GM18907 (cell line): Measurements from ENCODE around the gene CYB5RL.
"Not testable (repeated sequence)": the region's sequence is repeated elsewhere in the genome, so short reads cannot be mapped to it uniquely, and the experiment has no call there.

Experiments
- ATAC-seq: cut with Tn5 transposase; IDR thresholded peaks from one replicate; pipeline ENCODE4 v1.9.1; 2021; ENCODE audit warnings: mild to moderate bottlenecking, moderate library complexity; ENCODE audit not compliant: unreplicated experiment

The CYB5RL gene

GRCh38 chr1:54227091-54227602, 27.3 kb upstream of the CYB5RL start:
- no peak for ATAC-seq

GRCh38 chr1:54225986-54226559, 26.2 kb upstream of the CYB5RL start:
- no peak for ATAC-seq

- ATAC-seq = no peak
These were observed 25.5 kb upstream of the CYB5RL start for GRCh38 chr1:54225378-54225777.

- ATAC-seq = no peak
These were observed 24.4 kb upstream of the CYB5RL start for GRCh38 chr1:54224233-54224632.

GRCh38 chr1:54223441-54224202, 23.8 kb upstream of the CYB5RL start:
- ATAC-seq = no peak

GRCh38 chr1:54222711-54223110, 22.9 kb upstream of the CYB5RL start:
- no peak for ATAC-seq

- no peak for ATAC-seq
These were observed 22.1 kb upstream of the CYB5RL start for GRCh38 chr1:54221867-54222484.

- ATAC-seq = no peak
These were observed 21.4 kb upstream of the CYB5RL start for GRCh38 chr1:54221113-54221834.

GRCh38 chr1:54220004-54220811, 20.4 kb upstream of the CYB5RL start:
- ATAC-seq = no peak

- no peak for ATAC-seq
These were observed 19.8 kb upstream of the CYB5RL start for GRCh38 chr1:54219688-54220003.

GRCh38 chr1:54218883-54219687, 19.3 kb upstream of the CYB5RL start:
- no peak for ATAC-seq

- no peak for ATAC-seq
These were observed 15.7 kb upstream of the CYB5RL start for GRCh38 chr1:54215523-54215922.

- no peak for ATAC-seq
These were observed 13.0 kb upstream of the CYB5RL start for GRCh38 chr1:54212872-54213271.

- ATAC-seq = not testable (repeated sequence)
These were observed 8.1 kb upstream of the CYB5RL start for GRCh38 chr1:54207896-54208295.

- ATAC-seq = no peak
These were observed 7.5 kb upstream of the CYB5RL start for GRCh38 chr1:54207287-54207686.

- ATAC-seq = no peak
These were observed 4.4 kb upstream of the CYB5RL start for GRCh38 chr1:54204199-54204598.

- ATAC-seq = no peak
These were observed 728 bp upstream of the CYB5RL start for GRCh38 chr1:54200519-54200997.

GRCh38 chr1:54199151-54199764, 572 bp downstream of the CYB5RL start:
- ATAC-seq = peak; percentile 7

- ATAC-seq = no peak
These were observed 6.4 kb downstream of the CYB5RL start for GRCh38 chr1:54193453-54193852.
